GM18909 (cell line): ENCODE data around the gene HBB.
"Not testable (repeated sequence)": the region's sequence is repeated elsewhere in the genome, so short reads cannot be mapped to it uniquely, and the experiment has no call there.

Source experiments
- ATAC-seq: cut with Tn5 transposase; IDR thresholded peaks from one replicate; pipeline ENCODE4 v1.9.1; 2021; ENCODE audit warnings: mild to moderate bottlenecking; ENCODE audit not compliant: unreplicated experiment, poor library complexity

HBB gene

GRCh38 chr11:5226732-5227310 is at the start of gene HBB:
HBB (minus strand) TSS chr11:5227071; CDS start chr11:5227021, 50 bp downstream.
- ATAC-seq, result no peak

GRCh38 chr11:5275369-5276110 is 48.7 kb upstream of the HBB start:
- ATAC-seq, result no peak

- no peak for ATAC-seq
Observed at GRCh38 chr11:5274395-5274794, 47.5 kb upstream of the HBB start.

- ATAC-seq, result no peak
Observed at GRCh38 chr11:5272395-5273017, 45.6 kb upstream of the HBB start.

GRCh38 chr11:5269715-5270147 is 42.9 kb upstream of the HBB start, which contains the start of gene HBE1:
HBE1 (minus strand) TSS chr11:5269945; CDS start chr11:5269890, 55 bp downstream.
- no peak for ATAC-seq

- ATAC-seq, result no peak
Observed at GRCh38 chr11:5267033-5267563, 40.2 kb upstream of the HBB start.

- no peak for ATAC-seq
Observed at GRCh38 chr11:5266609-5267008, 39.7 kb upstream of the HBB start.

- ATAC-seq, result no peak
Observed at GRCh38 chr11:5265832-5266231, 39.0 kb upstream of the HBB start.

GRCh38 chr11:5258543-5259262 is 31.8 kb upstream of the HBB start:
- ATAC-seq, result no peak

- ATAC-seq, result no peak
Observed at GRCh38 chr11:5257296-5257695, 30.4 kb upstream of the HBB start.

- not testable (repeated sequence) for ATAC-seq
Observed at GRCh38 chr11:5254646-5255413, 28.0 kb upstream of the HBB start, which contains the start of gene HBG2. HBG2 (minus strand) TSS chr11:5254781; CDS start chr11:5254728, 53 bp downstream.

- ATAC-seq, result not testable (repeated sequence)
Observed at GRCh38 chr11:5254023-5254422, 27.2 kb upstream of the HBB start.

- ATAC-seq, result not testable (repeated sequence)
Observed at GRCh38 chr11:5253440-5253839, 26.6 kb upstream of the HBB start.

- no peak for ATAC-seq
Observed at GRCh38 chr11:5252919-5253265, 26.0 kb upstream of the HBB start.

GRCh38 chr11:5252192-5252918 is 25.5 kb upstream of the HBB start:
- ATAC-seq, result no peak

GRCh38 chr11:5251746-5252145 is 24.9 kb upstream of the HBB start:
- no peak for ATAC-seq

- no peak for ATAC-seq
Observed at GRCh38 chr11:5250543-5251204, 23.8 kb upstream of the HBB start.

- ATAC-seq, result not testable (repeated sequence)
Observed at GRCh38 chr11:5249807-5250396, 23.0 kb upstream of the HBB start, which contains the start of gene HBG1. HBG1 (minus strand) TSS chr11:5249857; CDS start chr11:5249804, 53 bp downstream.
